Lung microvascular endothelial cell (primary cell): ENCODE data around the gene KCTD18. TPM values are rescaled to one million over a fixed set of nuclear protein-coding genes. Genes with fewer than 3 reads are reported as not detected.

ENCODE experiments used
- total RNA-seq: library from RNA; depleted of rRNA; stranded (reverse); fragments of >200 nt; gene quantifications from 2 replicates; pipeline ENCODE4 v1.2.1, GENCODE V29; 2014

KCTD18 gene
- total RNA-seq, 1 donor from 2014 or later = 7.9 TPM

Other genes starting within 250 kb of the KCTD18 start
- gene SPATS2L, start 203.4 kb downstream of the KCTD18 start, total RNA-seq = 5.4 and 11.8 TPM in 2 replicates
- gene SGO2, start 16.1 kb upstream of the KCTD18 start, total RNA-seq = 2.0 and 3.3 TPM in 2 replicates
- gene AOX1, start 75.9 kb upstream of the KCTD18 start, total RNA-seq = 0.20 and 6.1 TPM in 2 replicates